ENCODE measurements around the gene TBC1D4.
A peak's percentile ranks its signal among the peaks of the same experiment; 100 is the strongest.

Gene TBC1D4

DNA sequence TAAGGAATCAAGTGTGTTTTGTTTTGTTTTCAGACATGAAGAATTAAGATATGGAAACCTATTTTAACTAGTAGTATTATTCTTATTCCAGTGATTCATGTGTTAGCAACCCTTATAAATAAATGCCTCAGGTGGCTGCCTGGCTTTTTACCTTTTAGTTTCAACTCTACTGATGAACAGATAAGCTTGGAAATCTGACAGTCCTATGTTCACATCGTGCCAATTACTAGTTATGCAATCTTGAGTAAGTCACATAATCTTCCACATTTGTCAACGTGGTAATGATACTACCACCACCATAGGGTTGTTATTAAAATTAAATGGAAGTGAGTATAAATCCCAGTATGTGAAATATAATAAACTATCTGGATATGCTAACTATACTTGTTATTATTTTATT, 64.3 kb downstream of the TBC1D4 start:
- no peak for DNase-seq (ENCODE audit: low read depth in 2 of 2)

DNA sequence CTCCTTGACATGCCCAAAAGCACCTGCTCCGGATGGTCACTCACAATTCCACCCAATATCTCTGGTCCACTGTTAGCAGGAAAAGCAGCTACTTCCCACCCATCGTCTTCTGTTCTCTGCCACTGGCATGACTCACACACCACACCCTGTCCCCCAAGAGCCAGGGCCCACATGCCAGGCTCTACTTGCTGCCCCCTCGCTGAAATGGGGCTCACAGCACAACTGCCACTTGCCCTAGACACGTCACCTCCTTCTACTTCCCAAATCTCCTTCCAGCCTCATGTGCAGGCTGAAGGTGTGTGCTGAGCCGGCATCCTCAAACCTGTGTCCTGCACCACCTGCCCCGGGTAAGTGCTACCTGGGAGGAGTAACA, 65.0 kb downstream of the TBC1D4 start:
- DNase-seq (ENCODE audit: low read depth in 2 of 2) = no peak

DNA sequence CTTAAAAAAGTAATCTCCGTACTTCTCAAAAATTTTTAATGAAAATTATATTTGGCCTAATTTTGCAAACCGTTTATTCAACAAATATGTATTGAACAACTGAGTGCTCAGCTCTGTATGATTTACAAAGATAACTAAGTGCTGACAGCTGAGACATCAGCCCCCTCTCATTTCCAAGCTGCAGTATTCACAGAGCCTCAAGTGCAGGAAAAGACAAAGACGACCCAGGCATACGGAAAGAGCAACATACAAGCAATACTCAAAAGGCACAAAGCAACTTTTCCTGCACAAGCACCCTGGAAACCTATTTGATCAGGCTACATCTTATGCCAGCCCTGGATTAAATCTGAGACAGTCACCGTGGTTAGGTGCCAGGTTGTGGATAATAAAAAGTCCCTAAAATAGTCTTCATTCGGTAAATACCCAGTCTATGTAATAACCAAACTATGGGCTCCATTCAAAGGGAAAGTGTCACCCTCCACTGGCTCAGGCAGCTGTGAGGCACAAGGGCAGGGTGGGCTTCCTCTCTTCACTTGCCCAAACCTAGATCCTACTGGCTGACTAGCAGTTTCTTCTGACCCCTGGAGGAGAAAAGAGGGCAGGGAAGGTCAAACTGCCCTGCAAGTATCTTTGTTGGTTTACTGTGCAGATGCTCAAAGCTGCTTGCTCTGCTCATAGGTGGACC, 65.5 kb downstream of the TBC1D4 start:
- no peak for DNase-seq (ENCODE audit: low read depth in 2 of 2)

DNA sequence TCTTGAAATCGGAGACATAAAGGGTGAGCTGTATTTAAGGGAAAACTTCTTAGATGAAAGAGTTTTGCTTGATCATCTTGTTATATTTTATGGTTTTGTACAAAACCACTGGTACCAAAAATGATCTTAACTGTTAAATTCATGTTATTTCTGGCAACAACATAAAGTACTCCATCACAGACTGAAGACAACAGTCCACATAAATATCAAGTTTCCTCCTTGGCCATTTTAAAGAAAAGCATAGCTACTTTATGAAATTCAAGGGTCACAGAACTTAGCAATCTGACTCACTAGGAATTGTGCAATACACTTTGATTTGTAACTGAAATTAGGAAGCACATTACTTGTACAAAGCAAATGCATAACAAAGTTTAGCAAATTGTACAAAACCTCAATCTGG, 66.3 kb downstream of the TBC1D4 start:
- peak; percentile 85 to 89 for DNase-seq (ENCODE audit: low read depth in 2 of 2)

- DNase-seq (ENCODE audit: low read depth in 2 of 2) = no peak
These were observed 66.8 kb downstream of the TBC1D4 start for GRCh38 chr13:75415171-75415570.

GRCh38 chr13:75414036-75414827, 67.7 kb downstream of the TBC1D4 start:
- no peak for DNase-seq (ENCODE audit: low read depth in 2 of 2)

DNA sequence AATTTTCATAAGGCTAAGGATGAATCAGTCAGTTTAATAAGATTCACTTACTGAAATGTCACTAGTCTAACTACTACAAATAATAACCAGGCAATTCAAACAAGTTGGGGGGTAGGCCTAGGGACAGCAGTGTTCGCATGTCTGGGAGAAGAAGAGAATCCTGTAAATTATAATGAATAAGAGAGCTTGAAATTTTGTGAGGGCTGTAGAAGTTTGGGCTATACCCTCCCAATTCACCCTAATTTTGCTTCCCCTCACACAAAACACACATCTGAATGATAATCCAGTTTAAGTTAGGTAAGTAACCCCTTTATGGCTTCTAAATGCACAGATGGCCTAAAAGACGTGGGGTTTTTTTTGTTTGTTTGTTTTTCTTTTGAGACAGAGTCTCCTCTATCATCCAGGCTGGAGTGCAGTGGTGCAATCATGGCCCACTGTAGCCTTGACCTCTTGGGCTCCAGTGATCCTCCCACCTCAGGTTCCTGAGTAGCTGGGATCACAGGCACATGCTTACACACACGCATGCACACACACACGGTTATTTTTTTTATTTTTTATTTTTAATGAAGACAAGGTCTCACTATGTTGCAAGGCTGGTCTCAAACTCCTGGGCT, 69.9 kb downstream of the TBC1D4 start:
- no peak for DNase-seq (ENCODE audit: low read depth in 2 of 2)

DNA sequence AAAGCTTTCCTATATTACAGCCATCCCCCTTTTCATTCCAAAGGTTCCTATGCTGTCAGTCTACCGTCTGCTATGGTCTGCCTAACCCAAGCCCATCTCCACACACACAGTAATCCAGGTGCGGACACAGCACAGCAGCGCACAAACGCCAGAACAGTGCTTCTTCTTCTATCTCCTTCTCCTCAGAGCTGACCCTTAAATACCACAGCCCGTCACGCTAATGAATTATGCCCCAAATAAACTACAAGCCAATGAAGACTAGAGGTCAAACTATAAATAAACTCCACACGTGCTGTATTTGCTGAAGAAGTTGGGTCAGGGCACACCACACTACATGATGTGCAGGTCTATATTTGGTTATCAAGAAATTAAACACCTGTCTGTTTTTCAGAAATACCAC, 71.8 kb downstream of the TBC1D4 start:
- no peak for DNase-seq (ENCODE audit: low read depth in 2 of 2)

GRCh38 chr13:75407998-75408397, 74.0 kb downstream of the TBC1D4 start:
- no peak for DNase-seq (ENCODE audit: low read depth in 2 of 2)

GRCh38 chr13:75407473-75407872, 74.5 kb downstream of the TBC1D4 start:
- no peak for DNase-seq (ENCODE audit: low read depth in 2 of 2)

GRCh38 chr13:75405976-75406703, 75.8 kb downstream of the TBC1D4 start:
- peak; percentile 15 to 21 for DNase-seq (ENCODE audit: low read depth in 2 of 2)

- DNase-seq (ENCODE audit: low read depth in 2 of 2) = no peak
These were observed 77.2 kb downstream of the TBC1D4 start for GRCh38 chr13:75404726-75405125.

GRCh38 chr13:75402787-75403186, 79.2 kb downstream of the TBC1D4 start:
- DNase-seq (ENCODE audit: low read depth in 2 of 2) = no peak

DNA sequence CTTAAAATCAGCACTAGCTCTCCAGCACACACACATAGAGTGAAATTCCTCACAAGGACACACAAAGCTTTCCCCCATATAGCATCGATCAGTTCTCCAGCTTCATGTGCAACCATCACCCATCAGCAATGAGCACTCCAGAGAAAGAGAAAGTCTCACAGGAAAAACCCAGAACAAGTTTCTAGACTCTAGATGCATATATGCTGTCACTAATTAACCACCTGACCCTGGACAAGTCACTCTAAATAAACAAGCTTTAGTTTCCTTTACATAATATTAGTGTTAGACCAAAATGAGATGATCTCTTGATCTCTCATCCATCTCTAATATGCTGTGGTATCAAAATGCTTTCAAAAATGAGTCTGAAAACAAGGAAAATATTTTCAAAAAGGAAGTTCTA, 81.2 kb downstream of the TBC1D4 start:
- no peak for DNase-seq (ENCODE audit: low read depth in 2 of 2)

GRCh38 chr13:75399879-75400217, 82.1 kb downstream of the TBC1D4 start:
- DNase-seq (ENCODE audit: low read depth in 2 of 2) = no peak

DNA sequence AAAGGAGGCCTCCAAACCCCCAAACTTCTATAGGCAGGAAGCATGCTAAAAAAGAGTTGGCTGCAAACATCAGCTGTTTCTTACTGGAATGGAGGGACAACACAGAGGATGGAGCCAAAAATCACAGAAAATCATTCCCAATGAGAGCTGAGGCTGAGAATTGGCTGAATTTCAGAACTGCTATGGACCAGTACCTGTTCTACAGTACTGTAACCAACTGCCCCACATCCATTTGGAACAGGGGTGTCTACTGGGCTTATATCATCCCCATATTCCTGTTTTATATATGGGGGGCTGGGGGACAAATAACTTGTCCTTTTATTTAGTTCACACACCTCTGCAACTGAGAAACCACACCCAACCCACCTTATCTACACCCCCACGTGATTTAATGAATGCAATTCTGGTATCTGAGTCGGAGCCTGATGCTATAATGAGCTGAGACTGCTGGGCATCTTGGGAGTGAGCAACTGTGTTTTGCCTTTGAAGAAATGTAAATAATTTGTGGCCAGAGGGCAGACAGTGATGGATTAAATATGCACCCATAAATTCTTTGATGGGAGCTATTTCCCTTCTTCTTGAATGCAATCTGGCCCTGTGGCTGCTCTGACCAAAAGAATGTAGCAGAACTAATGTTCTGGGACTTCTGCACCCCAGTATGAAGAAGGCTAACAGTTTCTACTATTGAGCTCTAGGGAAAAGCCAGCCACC, 82.6 kb downstream of the TBC1D4 start:
- DNase-seq (ENCODE audit: low read depth in 2 of 2) = no peak

- no peak for DNase-seq (ENCODE audit: low read depth in 2 of 2)
These were observed 83.9 kb downstream of the TBC1D4 start for GRCh38 chr13:75398072-75398471.

GRCh38 chr13:75395901-75396300, 86.1 kb downstream of the TBC1D4 start:
- DNase-seq (ENCODE audit: low read depth in 2 of 2) = no peak

DNA sequence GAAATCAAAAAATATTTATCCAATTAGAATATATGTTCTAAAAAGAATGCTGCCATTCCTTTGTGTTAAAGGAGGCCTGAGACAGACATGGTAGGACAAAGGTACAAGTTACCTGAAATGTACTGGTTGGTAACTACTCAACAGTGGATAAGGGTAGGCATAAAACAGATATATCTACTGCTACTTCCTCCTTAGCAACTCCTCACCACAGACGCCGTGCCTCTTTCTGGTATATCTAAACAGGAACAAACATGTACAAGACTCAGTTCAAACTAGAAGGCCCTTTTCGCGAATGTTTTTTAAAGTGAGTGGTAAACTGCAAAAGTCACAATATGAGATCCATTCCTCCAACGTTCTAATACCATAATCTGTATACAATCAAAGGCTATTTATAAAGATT, 86.9 kb downstream of the TBC1D4 start:
- no peak for DNase-seq (ENCODE audit: low read depth in 2 of 2)

DNA sequence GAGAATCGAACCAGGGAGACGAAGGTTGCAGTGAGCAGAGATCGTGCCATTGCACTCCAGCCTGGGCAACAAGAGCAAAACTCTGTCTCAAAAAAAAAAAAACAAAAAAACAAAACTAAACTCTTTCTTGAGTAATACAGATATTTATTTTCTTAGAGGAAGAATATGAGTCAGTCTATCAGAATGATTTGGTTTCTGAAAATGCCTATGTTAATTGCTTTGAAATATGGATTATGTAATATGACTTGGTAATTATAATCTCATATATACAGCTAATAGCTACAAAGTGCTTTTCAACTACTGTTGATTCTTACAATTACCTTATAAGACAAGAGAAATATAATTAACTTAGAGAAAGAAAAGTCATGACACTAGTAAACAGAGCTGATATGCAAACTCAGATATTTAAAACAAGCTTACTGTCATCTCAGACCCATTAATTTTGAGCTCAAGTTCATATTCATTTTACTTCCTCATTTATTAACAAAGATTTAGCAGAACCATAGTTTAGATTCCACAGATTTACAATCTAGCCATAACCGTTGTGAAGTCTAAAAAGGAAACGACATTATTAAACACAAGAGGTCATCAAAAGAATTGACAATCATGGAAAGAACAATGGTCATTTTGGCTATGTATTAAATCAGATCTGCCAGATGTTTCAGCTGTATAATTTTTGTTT, 88.0 kb downstream of the TBC1D4 start:
- no peak for DNase-seq (ENCODE audit: low read depth in 2 of 2)

GRCh38 chr13:75391432-75392100, 90.4 kb downstream of the TBC1D4 start:
- no peak for DNase-seq (ENCODE audit: low read depth in 2 of 2)
